K562 (cell line): ENCODE data around the gene TBC1D5. TPM values are rescaled to one million over a fixed set of nuclear protein-coding genes. Genes with fewer than 3 reads are reported as not detected.

Source experiments
- BRF1 ChIP-seq: IDR thresholded peaks from 3 replicates; pipeline ENCODE4 v1.6.1; 2011; ENCODE audit warnings: borderline replicate concordance, mild to moderate bottlenecking; ENCODE audit not compliant: insufficient read length; ENCODE audit errors: extremely low read depth
- DPF2 ChIP-seq: fragments of 450-650 bp; IDR thresholded peaks from 2 replicates; pipeline ENCODE4 v1.6.1; 2016
- HDAC1 ChIP-seq, 2 experiments: fragments of 450-650 bp; IDR thresholded peaks; 2 replicates each; pipeline ENCODE4 v1.6.1; 2016 to 2017; ENCODE audit warnings: inconsistent platforms in 1 of 2, mild to moderate bottlenecking in 1 of 2, moderate library complexity in 1 of 2
- HMG20A ChIP-seq: fragments of 450-650 bp; formaldehyde crosslinking; conservative IDR thresholded peaks from 2 replicates; pipeline ENCODE4 v1.4.0; 2020; ENCODE audit warnings: mild to moderate bottlenecking, mixed read lengths
- JUND ChIP-seq, 2 experiments: IDR thresholded peaks; 2 replicates in 1 of 2; 3 replicates in 1 of 2; pipeline ENCODE4 v1.6.1; 2011; ENCODE audit warnings: borderline replicate concordance in 2 of 2, low read depth in 2 of 2, low read length in 2 of 2, improper control_type of control experiment in 1 of 2, missing biosample characterization in 1 of 2, missing genetic modification characterization in 1 of 2, missing genetic modification reagents in 1 of 2
- NBN ChIP-seq: fragments of 450-650 bp; IDR thresholded peaks from 2 replicates; pipeline ENCODE4 v1.6.1; 2016; ENCODE audit warnings: low read depth, mild to moderate bottlenecking
- NFRKB ChIP-seq: fragments of 450-650 bp; IDR thresholded peaks from 2 replicates; pipeline ENCODE4 v1.6.1; 2016; ENCODE audit warnings: low read depth
- NFXL1 ChIP-seq: fragments of 450-650 bp; formaldehyde crosslinking; IDR thresholded peaks from 2 replicates; pipeline ENCODE4 v1.4.0; 2021; ENCODE audit warnings: mild to moderate bottlenecking
- OTX1 ChIP-seq: fragments of 450-650 bp; formaldehyde crosslinking; IDR thresholded peaks from 2 replicates; pipeline ENCODE4 v1.4.0; 2022; ENCODE audit warnings: mild to moderate bottlenecking
- POLR2A ChIP-seq: fragments of 450-650 bp; conservative IDR thresholded peaks from 2 replicates; pipeline ENCODE4 v1.6.1; 2016
- RNF2 ChIP-seq: sonication (generic); IDR thresholded peaks from 2 replicates; pipeline ENCODE4 v1.6.1; 2016
- SAP30 ChIP-seq: fragments of 200-600 bp; sonication (generic); IDR thresholded peaks from 2 replicates; pipeline ENCODE4 v1.6.1; 2012; ENCODE audit warnings: borderline replicate concordance, low read depth, mild to moderate bottlenecking, moderate library complexity, low read length, control low read depth, inconsistent platforms; ENCODE audit not compliant: insufficient read depth, poor library complexity, severe bottlenecking
- SMAD3 ChIP-seq: fragments of 450-650 bp; formaldehyde crosslinking; conservative IDR thresholded peaks from 2 replicates; pipeline ENCODE4 v1.4.0; 2020; ENCODE audit warnings: mild to moderate bottlenecking
- ZNF174 ChIP-seq: fragments of 250-450 bp; sonication (Bioruptor Pico); IDR thresholded peaks from 2 replicates; pipeline ENCODE4 v1.4.0; 2020; ENCODE audit warnings: mild to moderate bottlenecking
- ZNF551 ChIP-seq: fragments of 250-450 bp; sonication (Bioruptor Pico); IDR thresholded peaks from 2 replicates; pipeline ENCODE4 v1.5.0; 2021; ENCODE audit warnings: mild to moderate bottlenecking, moderate library complexity
- polyA plus RNA-seq, 8 experiments: library from polyadenylated mRNA; depleted of rRNA in 4 of 8; stranded (reverse) in 5 of 8; unstranded in 3 of 8; fragments of >200 nt; fragmentation: Nextera tagmentation in 2 of 8; fragmentation: Illumina TruSeq in 1 of 8; extraction: Ambion mirVana in 2 of 8; extraction: Trizol in 1 of 8; gene quantifications; 2 replicates each; pipeline versions ENCODE4 v1.2.1 to v1.2.3, GENCODE V29; 2011 to 2014; ENCODE audit warnings: inconsistent platforms in 1 of 8, missing spikeins in 1 of 8
- total RNA-seq, 7 experiments: library from RNA; depleted of rRNA in 6 of 7; stranded (reverse); fragments of >200 nt in 6 of 7; fragmentation: Illumina TruSeq in 2 of 7; extraction: Trizol in 2 of 7; gene quantifications; 2 replicates each; pipeline versions ENCODE4 v1.2.1 to v1.2.3, GENCODE V29; 2011 to 2021; ENCODE audit warnings: low replicate concordance in 1 of 7
- TF ChIP-seq, protein P1 (sequence below), 2 experiments: IDR thresholded peaks in 1 of 2; conservative IDR thresholded peaks in 1 of 2; 2 replicates each; pipeline ENCODE4 v1.6.1; 2016; ENCODE audit warnings: low read depth in 2 of 2, mild to moderate bottlenecking in 1 of 2, missing compliant biosample characterization in 1 of 2, missing genetic modification characterization in 1 of 2, moderate library complexity in 1 of 2
- TF ChIP-seq, protein P2 (sequence below): fragments of 250-450 bp; sonication (Bioruptor Pico); IDR thresholded peaks from 2 replicates; pipeline ENCODE4 v1.4.0; 2020; ENCODE audit warnings: mild to moderate bottlenecking

The TBC1D5 gene
- total and polyA plus RNA-seq, 9 of the 15 experiments (the other 6 are each of a cell fraction or from before 2014, with no cell fraction given) = 2.9 to 38.1 (median 25.6) TPM

DNA sequence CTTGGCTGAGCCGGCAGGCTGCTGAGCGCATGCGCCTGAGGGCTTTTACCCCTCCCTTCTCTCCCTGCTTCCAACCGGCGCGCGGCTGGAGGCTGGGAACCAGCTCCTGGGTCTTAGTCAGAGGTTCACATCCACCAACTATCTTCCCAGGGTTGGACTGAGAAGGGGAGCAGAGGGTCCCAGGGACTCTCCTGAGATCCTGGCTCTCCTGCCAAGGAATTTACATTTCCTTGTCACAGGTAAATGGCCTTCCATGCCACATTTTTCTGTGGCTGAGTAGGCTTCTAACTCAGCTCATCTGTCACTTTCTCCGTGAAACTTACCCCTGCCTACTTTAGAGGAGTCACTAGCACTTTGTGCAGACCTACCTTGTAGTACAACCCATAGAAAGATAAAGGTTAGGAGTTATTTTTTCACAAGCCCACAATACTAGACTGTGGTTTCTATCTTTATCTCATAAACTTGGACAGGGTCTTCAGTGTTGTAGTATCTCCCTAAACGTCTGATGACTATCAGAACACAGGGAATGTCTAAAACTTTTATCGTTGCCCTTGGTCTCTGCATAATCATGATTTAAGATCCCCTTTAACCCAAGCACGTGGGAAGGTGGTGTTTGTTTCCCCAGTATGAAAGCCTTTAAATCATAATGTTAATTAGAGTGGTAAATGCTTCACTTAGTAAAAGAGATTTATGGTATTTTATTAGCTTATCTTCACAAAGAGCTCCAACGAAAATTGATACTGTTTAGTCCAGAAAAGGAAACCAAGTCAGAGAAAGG, 638 bp upstream of the TBC1D5 start (continued):
- TF ChIP-seq, protein P1, sequence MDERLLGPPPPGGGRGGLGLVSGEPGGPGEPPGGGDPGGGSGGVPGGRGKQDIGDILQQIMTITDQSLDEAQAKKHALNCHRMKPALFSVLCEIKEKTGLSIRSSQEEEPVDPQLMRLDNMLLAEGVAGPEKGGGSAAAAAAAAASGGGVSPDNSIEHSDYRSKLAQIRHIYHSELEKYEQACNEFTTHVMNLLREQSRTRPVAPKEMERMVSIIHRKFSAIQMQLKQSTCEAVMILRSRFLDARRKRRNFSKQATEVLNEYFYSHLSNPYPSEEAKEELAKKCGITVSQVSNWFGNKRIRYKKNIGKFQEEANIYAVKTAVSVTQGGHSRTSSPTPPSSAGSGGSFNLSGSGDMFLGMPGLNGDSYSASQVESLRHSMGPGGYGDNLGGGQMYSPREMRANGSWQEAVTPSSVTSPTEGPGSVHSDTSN (CRISPR knock-in tag; IDR thresholded peaks at IDR 0.05; ENCODE audit: low read depth) = no peak
- TF ChIP-seq, protein P1 (tag; conservative IDR thresholded peaks at IDR 0.05; ENCODE audit: low read depth) = peak; percentile 55
- TF ChIP-seq ZNF174 (0 out of 2 replicates have a peak, but pooled peaks have one; percentile 13), DPF2 (peak; percentile 65; the same call in 1 of the 2 replicates), HDAC1 (IDR thresholded peaks at IDR 0.05) (peak in 1 of 2 experiments; percentile 56; a peak in 2 of 4 replicates), OTX1 (CRISPR knock-in tag) (0 out of 2 replicates have a peak, but pooled peaks have one; percentile 9), NFXL1 (CRISPR knock-in tag) (peak; percentile 22; the same call in 1 of the 2 replicates), SMAD3 (CRISPR knock-in tag) (peak; percentile 64; the same call in 1 of the 2 replicates), POLR2A (peak; percentile 88), NBN (peak; percentile 87), SAP30 (peak; percentile 59), ZNF551 (CRISPR knock-in tag) (no peak), JUND (IDR thresholded peaks at IDR 0.05; ENCODE audit: borderline replicate concordance, low read depth, low read length) (no peak; the same call in 1 of the 2 replicates), JUND (tag; IDR thresholded peaks at IDR 0.05; ENCODE audit: borderline replicate concordance, low read depth, low read length) (0 out of 3 replicates have a peak, but pooled peaks have one; percentile 2), RNF2 (0 out of 2 replicates have a peak, but pooled peaks have one; percentile 34), HMG20A (CRISPR knock-in tag) (no peak), BRF1 (no peak), NFRKB (no peak)
- TF ChIP-seq, protein P2, sequence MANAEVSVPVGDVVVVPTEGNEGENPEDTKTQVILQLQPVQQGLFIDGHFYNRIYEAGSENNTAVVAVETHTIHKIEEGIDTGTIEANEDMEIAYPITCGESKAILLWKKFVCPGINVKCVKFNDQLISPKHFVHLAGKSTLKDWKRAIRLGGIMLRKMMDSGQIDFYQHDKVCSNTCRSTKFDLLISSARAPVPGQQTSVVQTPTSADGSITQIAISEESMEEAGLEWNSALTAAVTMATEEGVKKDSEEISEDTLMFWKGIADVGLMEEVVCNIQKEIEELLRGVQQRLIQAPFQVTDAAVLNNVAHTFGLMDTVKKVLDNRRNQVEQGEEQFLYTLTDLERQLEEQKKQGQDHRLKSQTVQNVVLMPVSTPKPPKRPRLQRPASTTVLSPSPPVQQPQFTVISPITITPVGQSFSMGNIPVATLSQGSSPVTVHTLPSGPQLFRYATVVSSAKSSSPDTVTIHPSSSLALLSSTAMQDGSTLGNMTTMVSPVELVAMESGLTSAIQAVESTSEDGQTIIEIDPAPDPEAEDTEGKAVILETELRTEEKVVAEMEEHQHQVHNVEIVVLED (CRISPR knock-in tag) = 0 out of 2 replicates have a peak, but pooled peaks have one; percentile 24
